ENCODE data around the gene TBX22.
"Not testable (repeated sequence)": the region's sequence is repeated elsewhere in the genome, so short reads cannot be mapped to it uniquely, and the experiment has no call there.

TBX22 gene

GRCh38 chrX:80014141-80014940 lies at the start of gene TBX22:
TSS of gene TBX22 (plus strand) at chrX:80014753. CDS start at chrX:80022270, 7,517 bp downstream.
- H3K9me3 ChIP-seq (ENCODE audit: control insufficient read depth, insufficient read depth, low read length) = no peaks in the 10 kb centered on the region
- no peak within 1 kb of the TSS for H3K9ac ChIP-seq (ENCODE audit: low read depth, low read length)
- no peaks in the 10 kb centered on the region for H3K36me3 ChIP-seq (ENCODE audit: insufficient read depth, low read length)
- H3K4me1 ChIP-seq (ENCODE audit: insufficient read depth, low read length) = no peaks in the 10 kb centered on the region; the same call in 1 of the 2 replicates

DNA sequence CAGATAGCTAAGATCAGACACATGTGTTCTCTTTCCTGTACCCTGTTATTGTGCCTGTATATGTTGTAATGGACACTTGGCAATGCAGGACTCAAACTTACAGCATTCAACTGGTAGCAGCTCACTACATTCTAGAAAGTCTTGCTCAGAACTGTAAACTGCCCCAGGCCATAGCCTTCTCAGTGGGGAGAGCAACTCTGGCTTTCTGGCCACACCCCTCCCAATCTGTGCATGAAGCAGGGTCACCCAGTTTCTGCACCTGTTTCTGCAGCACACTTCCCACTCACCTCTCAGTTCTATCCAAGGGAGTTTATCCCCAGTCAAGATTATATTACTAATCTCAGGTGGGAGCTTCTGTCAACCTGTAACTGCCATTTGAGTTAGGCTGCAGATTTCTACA lies 38.9 kb upstream of the TBX22 start:
- Histone ChIP-seq H3K4me1 (ENCODE audit: insufficient read depth, low read length) (no peaks in the 10 kb centered on the region), H3K9me3 (ENCODE audit: control insufficient read depth, insufficient read depth, low read length) (no peaks in the 10 kb centered on the region), H3K36me3 (ENCODE audit: insufficient read depth, low read length) (no peaks in the 10 kb centered on the region), H3K9ac (ENCODE audit: low read depth, low read length) (no peak overlapping the region)

DNA sequence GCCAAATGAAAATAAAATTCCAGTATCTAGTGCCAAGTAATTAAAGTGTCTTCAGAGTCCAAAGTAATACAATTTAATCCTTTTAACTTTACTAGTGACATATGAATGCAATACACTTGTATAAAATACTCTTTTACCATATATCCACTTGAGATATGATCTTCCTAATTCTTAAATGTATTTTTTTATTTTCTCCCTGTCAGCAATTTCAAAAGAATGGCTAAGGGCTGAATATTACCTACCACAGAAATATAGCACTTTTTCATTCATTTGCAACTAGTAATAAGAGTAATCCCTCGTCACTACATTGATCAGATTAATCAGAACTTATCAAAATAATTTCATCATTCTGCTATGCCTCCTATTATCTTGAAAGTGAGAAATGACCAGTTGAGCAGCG lies 10.1 kb upstream of the TBX22 start:
- Histone ChIP-seq H3K4me1 (ENCODE audit: insufficient read depth, low read length) (no peaks in the 10 kb centered on the region), H3K36me3 (ENCODE audit: insufficient read depth, low read length) (no peaks in the 10 kb centered on the region), H3K9me3 (ENCODE audit: control insufficient read depth, insufficient read depth, low read length) (no peaks in the 10 kb centered on the region), H3K9ac (ENCODE audit: low read depth, low read length) (no peak overlapping the region)

DNA sequence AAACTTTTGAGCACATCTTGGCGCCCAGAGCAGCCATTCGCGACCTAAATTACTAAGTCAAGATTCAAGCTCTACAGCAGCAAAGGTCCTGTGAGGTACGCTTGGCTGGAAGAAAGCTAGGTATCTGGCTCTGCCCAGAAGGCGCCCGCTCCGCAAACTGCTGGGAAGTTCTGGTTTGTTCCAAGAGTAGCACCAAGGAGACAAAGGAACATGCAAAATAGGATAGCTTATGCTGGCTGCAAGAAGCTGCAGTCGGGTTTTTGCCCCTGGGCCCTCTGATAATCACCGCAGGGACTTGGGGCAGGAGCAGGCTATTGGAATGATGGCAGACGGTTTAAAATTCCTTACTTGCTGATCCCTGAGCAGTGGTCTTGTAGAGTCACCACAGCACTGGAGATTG lies 3.0 kb upstream of the TBX22 start:
- no peaks in the 10 kb centered on the region for H3K36me3 ChIP-seq (ENCODE audit: insufficient read depth, low read length)
- H3K4me1 ChIP-seq (ENCODE audit: insufficient read depth, low read length) = no peaks in the 10 kb centered on the region; the same call in 1 of the 2 replicates
- no peak overlapping the region for H3K9ac ChIP-seq (ENCODE audit: low read depth, low read length)
- no peaks in the 10 kb centered on the region for H3K9me3 ChIP-seq (ENCODE audit: control insufficient read depth, insufficient read depth, low read length)

GRCh38 chrX:80016182-80016581 lies 1.6 kb downstream of the TBX22 start:
- no peak overlapping the region for H3K9ac ChIP-seq (ENCODE audit: low read depth, low read length)
- no peaks in the 10 kb centered on the region; the same call in 1 of the 2 replicates for H3K4me1 ChIP-seq (ENCODE audit: insufficient read depth, low read length)
- no peaks in the 10 kb centered on the region for H3K9me3 ChIP-seq (ENCODE audit: control insufficient read depth, insufficient read depth, low read length)
- H3K36me3 ChIP-seq (ENCODE audit: insufficient read depth, low read length) = no peaks in the 10 kb centered on the region

- Histone ChIP-seq H3K9ac (ENCODE audit: low read depth, low read length) (peak overlapping the region; percentile 80; the same call in 1 of the 2 replicates), H3K36me3 (ENCODE audit: insufficient read depth, low read length) (no peaks in the 10 kb centered on the region), H3K9me3 (ENCODE audit: control insufficient read depth, insufficient read depth, low read length) (no peaks in the 10 kb centered on the region), H3K4me1 (ENCODE audit: insufficient read depth, low read length) (no peaks in the 10 kb centered on the region)
Observed at GRCh38 chrX:80021621-80022020, 7.1 kb downstream of the TBX22 start.

- Histone ChIP-seq H3K9ac (ENCODE audit: low read depth, low read length) (peak overlapping the region; percentile 80), H3K36me3 (ENCODE audit: insufficient read depth, low read length) (no peaks in the 10 kb centered on the region), H3K4me1 (ENCODE audit: insufficient read depth, low read length) (no peaks in the 10 kb centered on the region), H3K9me3 (ENCODE audit: control insufficient read depth, insufficient read depth, low read length) (no peaks in the 10 kb centered on the region)
Observed at GRCh38 chrX:80022363-80023031, 7.9 kb downstream of the TBX22 start.

DNA sequence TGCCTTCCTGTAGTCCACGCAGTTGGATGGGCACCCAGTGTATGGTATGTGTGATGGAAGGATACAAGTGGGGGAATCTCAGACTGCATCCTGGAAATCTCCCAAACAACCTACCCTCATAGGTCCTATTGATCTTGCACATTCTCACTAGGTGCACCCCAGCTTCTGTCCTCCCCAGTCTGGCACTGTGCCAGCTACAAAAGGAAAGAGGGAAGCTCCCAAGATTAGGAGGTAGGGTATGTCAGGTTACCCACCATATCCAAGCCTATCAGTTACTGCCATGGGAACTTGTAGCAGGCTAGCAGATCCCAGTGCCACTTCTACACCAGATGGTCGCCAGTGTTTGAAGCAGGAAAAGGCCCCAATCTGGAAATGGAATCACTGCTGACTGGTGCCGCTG lies 11.6 kb downstream of the TBX22 start:
- H3K9me3 ChIP-seq (ENCODE audit: control insufficient read depth, insufficient read depth, low read length) = no peaks in the 10 kb centered on the region
- no peaks in the 10 kb centered on the region for H3K36me3 ChIP-seq (ENCODE audit: insufficient read depth, low read length)
- no peak overlapping the region for H3K9ac ChIP-seq (ENCODE audit: low read depth, low read length)
- H3K4me1 ChIP-seq (ENCODE audit: insufficient read depth, low read length) = no peaks in the 10 kb centered on the region

- H3K4me1 ChIP-seq (ENCODE audit: insufficient read depth, low read length); H3K36me3 ChIP-seq (ENCODE audit: insufficient read depth, low read length); H3K9me3 ChIP-seq (ENCODE audit: control insufficient read depth, insufficient read depth, low read length); H3K9ac ChIP-seq (ENCODE audit: low read depth, low read length): not testable (repeated sequence)
Observed at GRCh38 chrX:80066156-80066555, 51.6 kb downstream of the TBX22 start.

DNA sequence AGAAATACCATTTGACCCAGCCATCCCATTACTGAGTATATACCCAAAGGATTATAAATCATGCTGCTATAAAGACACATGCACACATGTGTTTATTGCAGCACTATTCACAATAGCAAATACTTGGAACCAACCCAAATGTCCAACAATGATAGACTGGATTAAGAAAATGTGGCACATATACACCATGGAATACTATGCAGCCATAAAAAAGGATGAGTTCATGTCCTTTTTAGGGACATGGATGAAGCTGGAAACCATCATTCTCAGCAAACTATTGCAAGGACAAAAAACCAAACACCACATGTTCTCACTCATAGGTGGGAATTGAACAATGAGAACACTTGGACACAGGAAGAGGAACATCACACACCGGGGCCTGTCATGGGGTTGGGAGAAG lies 61.1 kb downstream of the TBX22 start:
- not testable (repeated sequence) for H3K9me3 ChIP-seq (ENCODE audit: control insufficient read depth, insufficient read depth, low read length); H3K36me3 ChIP-seq (ENCODE audit: insufficient read depth, low read length); H3K9ac ChIP-seq (ENCODE audit: low read depth, low read length)

More for the DNA sequence above, 61.1 kb downstream of the TBX22 start:
- H3K4me1 ChIP-seq (ENCODE audit: insufficient read depth, low read length) = not testable (repeated sequence)
